Heart right ventricle (tissue), 16 donors: Measurements from ENCODE around the gene SLC23A1. TPM values are rescaled to one million over a fixed set of nuclear protein-coding genes. Genes with fewer than 3 reads are reported as not detected.

ENCODE experiments used
- ATAC-seq, 8 donors: fragments of 200-7000 bp; cut with Tn5 transposase; one replicate each; pipeline ENCODE4 v1.9.1; 2020; ENCODE audit warnings: mild to moderate bottlenecking in 8 of 8, moderate library complexity in 8 of 8, moderate number of reproducible peaks in 1 of 8
- DNase-seq, 2 donors: peaks; one replicate each; pipeline ENCODE4 v3.0.0-alpha.2; 2020
- H3K27ac ChIP-seq, 10 donors: fragments of 200-600 bp; sonication (generic) in 2 of 10; one replicate each; pipeline versions ENCODE4 v1.5.0 to v1.8.0; 2020 to 2022; ENCODE audit warnings: mild to moderate bottlenecking in 3 of 10
- H3K27me3 ChIP-seq, 7 donors: fragments of 200-600 bp; one replicate each; pipeline ENCODE4 v1.8.0; 2021 to 2022; ENCODE audit warnings: mild to moderate bottlenecking in 2 of 7
- H3K36me3 ChIP-seq, 9 donors: fragments of 200-600 bp; sonication (generic) in 1 of 9; one replicate each; pipeline versions ENCODE4 v1.5.0 to v1.8.0; 2020 to 2022; ENCODE audit warnings: mild to moderate bottlenecking in 2 of 9
- H3K4me1 ChIP-seq, 9 donors: fragments of 200-600 bp; sonication (generic) in 1 of 9; one replicate each; pipeline versions ENCODE4 v1.5.0 to v1.8.0; 2020 to 2022; ENCODE audit warnings: mild to moderate bottlenecking in 4 of 9
- H3K4me3 ChIP-seq, 10 donors: fragments of 200-600 bp; sonication (generic) in 2 of 10; one replicate each; pipeline versions ENCODE4 v1.5.0 to v1.8.0; 2020 to 2022; ENCODE audit warnings: mild to moderate bottlenecking in 7 of 10, moderate library complexity in 2 of 10
- H3K9me3 ChIP-seq, 11 donors: fragments of 200-600 bp in 10 of 11; sonication (generic) in 2 of 11; one replicate each; pipeline versions ENCODE4 v1.5.0 to v1.8.0; 2013 to 2022; ENCODE audit warnings: mild to moderate bottlenecking in 2 of 11, control low read depth in 1 of 11, moderate library complexity in 1 of 11
- CTCF ChIP-seq, 9 donors: fragments of 200-600 bp; sonication (generic) in 2 of 9; IDR thresholded peaks; one replicate each; pipeline versions ENCODE4 v1.5.0 to v1.8.0; 2021 to 2022; ENCODE audit warnings: antibody characterized with exemption in 9 of 9, mild to moderate bottlenecking in 5 of 9, moderate library complexity in 1 of 9
- WGBS, 2 donors: extraction: QIAGEN DNeasy Blood & Tissue Kit; methylation state at CpG; one replicate each; pipeline ENCODE4 v1.1.7; 2013; ENCODE audit warnings: inconsistent platforms in 1 of 2; 5-methylcytosine and 5-hydroxymethylcytosine counted together
- intact Hi-C, 10 donors: fragments of 100-400 bp; cut with DNase I; formaldehyde crosslinking; loops; one replicate each; pipeline versions ENCODE4 v1.11.1 to v1.14.2; 2022
- polyA plus RNA-seq, 2 donors: library from polyadenylated mRNA; stranded (reverse); fragments of 200-250 nt; gene quantifications; one replicate each; pipeline ENCODE4 v1.2.3, GENCODE V29; 2013
- total RNA-seq, 10 donors: library from RNA; stranded (reverse); fragmentation: NEBNext Ultra II Directional in 3 of 10; extraction: Animal tissue kit (Norgen Biotek cat#: 25700) in 3 of 10; gene quantifications; one replicate each; pipeline versions ENCODE4 v1.2.1 to v1.2.4, GENCODE V29; 2021 to 2023
- donor health status: Arrhythmogenic right ventricular cardiomyopathy.
- donor health status: ischemic (EF 13 %, LVEDD 7.1; RV severe dilation, severe dysfunction).
- donor health status: healthy with polysubstance abuse.
- donor health status: DM: no; HTN: yes; CAD: no.
- donor health status: DM: no; HTN: no; CAD: no.
- donor health status: ischemic (EF 25% LVEDD 6.9; RV normal size, moderate dysfunction).
- donor health status: ischemic (EF 25% LVEDD 5.7; RV mildly dilated, moderate dysfunction).
- donor health status: healthy.
- donor health status: DM: yes; HTN: yes; CAD: no.
- donor health status: Ischemic cardiomyopathy.
- donor health status: ischemic (EF 35%, LVEDD 5.7; RV mildly dilated, moderate dysfunction).
- donor health status: nonischemic (EF 11% LVEDD 7.7; RV severe dilation, severe dysfunction).
- donor health status: DM: yes; HTN: yes; CAD: no.
- donor health status: PGD.
- donor health status: ischemic (EF 29% LVEDD 5.4; RV normal size, mild dysfunction).
- donor health status: nonischemic (EF 23%, LVEDD 6.1; RV moderate dilation, normal function).

The SLC23A1 gene
- total and polyA plus RNA-seq, 12 donors = 0.19 TPM; not detected in 11

GRCh38 chr5:139425497-139425896 is 42.4 kb upstream of the SLC23A1 start:
- intact Hi-C loops = loop anchor here in 7 of 10 donors (2.0 to 10.0 kb wide), 5 partner anchors 87 to 339 kb away; no protein-coding TSS in a partner anchor
- Histone ChIP-seq H3K9me3 (no peaks in the 10 kb centered on the region), H3K36me3 (peaks cover 0 to 98% (median 34%) of the 10 kb centered on the region in 9 donors), H3K27ac (no peak overlapping the region), H3K4me1 (peaks cover 0 to 3% (median 0%) of the 10 kb centered on the region in 9 donors), H3K4me3 (no peak overlapping the region), H3K27me3 (no peaks in the 10 kb centered on the region)
- no peak for TF ChIP-seq CTCF (IDR thresholded peaks at IDR 0.05)
- no peak for DNase-seq
- no peak for ATAC-seq
- WGBS, 2 donors = 92 to 93% methylated on average over 5 of the region's 5 CpGs

- WGBS, 2 donors = 41 to 46% methylated on average over 5 of the region's 5 CpGs
- peak; percentile 49 to 95 (median 85) for TF ChIP-seq CTCF (IDR thresholded peaks at IDR 0.05)
- Histone ChIP-seq H3K27ac (peak overlapping the region in 1 of 10 donors; percentile 12), H3K9me3 (no peaks in the 10 kb centered on the region), H3K27me3 (no peaks in the 10 kb centered on the region), H3K4me3 (no peak overlapping the region), H3K36me3 (peaks cover 0 to 97% (median 21%) of the 10 kb centered on the region in 9 donors), H3K4me1 (peaks cover 16 to 33% (median 27%) of the 10 kb centered on the region in 9 donors)
- intact Hi-C loops = loop anchor here (1.0 to 10.0 kb wide), 10 partner anchors 90 to 342 kb away; no protein-coding TSS in a partner anchor
- ATAC-seq (peak in 4 of 8 donors; percentile 17 to 55 (median 33)), DNase-seq (peak in 1 of 2 donors; percentile 61)
These were observed 39.3 kb upstream of the SLC23A1 start for GRCh38 chr5:139422307-139422893.

- Histone ChIP-seq H3K4me1 (peaks cover 39 to 61% (median 55%) of the 10 kb centered on the region in 9 donors), H3K36me3 (peaks cover 0 to 71% (median 17%) of the 10 kb centered on the region in 9 donors)
These were observed 36.4 kb upstream of the SLC23A1 start for GRCh38 chr5:139419226-139420192.

More at GRCh38 chr5:139419226-139420192, 36.4 kb upstream of the SLC23A1 start:
- peak in 4 of 9 donors; percentile 15 to 34 (median 29) for TF ChIP-seq CTCF (IDR thresholded peaks at IDR 0.05)
- Histone ChIP-seq H3K27ac (peak overlapping the region; percentile 68 to 93 (median 88)), H3K27me3 (no peaks in the 10 kb centered on the region), H3K9me3 (no peaks in the 10 kb centered on the region), H3K4me3 (no peak overlapping the region)
- ATAC-seq = peak; percentile 6 to 59 (median 29)
- DNase-seq = peak in 1 of 2 donors; percentile 27
- intact Hi-C loops = loop anchor here in 8 of 10 donors (5.0 to 10.0 kb wide), 7 partner anchors 93 to 345 kb away; partner anchors contain the start of gene MATR3 (in 1 of the 8)
- WGBS, 2 donors = 34 to 46% methylated on average over 9 of the region's 9 CpGs
